SU-DHL-6 (cell line): ENCODE data around the gene POC1B.

ENCODE experiments used
- H2AFZ ChIP-seq: fragments of 200-600 bp; sonication (generic); 2 replicates; pipeline ENCODE4 v1.6.1; 2014; ENCODE audit warnings: low read depth, mild to moderate bottlenecking, moderate library complexity, mixed read lengths, antibody characterized with exemption, low read length; ENCODE audit not compliant: severe bottlenecking
- H3F3A ChIP-seq: fragments of 200-600 bp; shearing (Covaris generic); 2 replicates; pipeline ENCODE4 v1.6.0; 2016; ENCODE audit warnings: antibody characterized with exemption, mild to moderate bottlenecking; ENCODE audit not compliant: insufficient read depth
- H3K27ac ChIP-seq: fragments of 200-600 bp; sonication (generic); 2 replicates; pipeline ENCODE4 v1.5.1; 2016; ENCODE audit warnings: low read depth, mild to moderate bottlenecking, low read length, moderate library complexity, mixed read lengths
- H3K27me3 ChIP-seq: fragments of 200-600 bp; sonication (generic), shearing (Covaris generic); 2 replicates; pipeline ENCODE4 v1.6.0; 2014; ENCODE audit warnings: mild to moderate bottlenecking, low read length
- H3K36me3 ChIP-seq: fragments of 200-600 bp; sonication (generic); 2 replicates; pipeline ENCODE4 v1.6.1; 2014; ENCODE audit warnings: mild to moderate bottlenecking, low read length, mixed read lengths
- H3K4me2 ChIP-seq: fragments of 300-600, 200-600 bp; shearing (Covaris generic), sonication (generic); 2 replicates; pipeline ENCODE4 v1.6.0; 2014; ENCODE audit warnings: low read length, low read depth, mild to moderate bottlenecking; ENCODE audit not compliant: poor library complexity, severe bottlenecking
- H3K4me3 ChIP-seq: fragments of 200-600 bp; sonication (generic); 2 replicates; pipeline ENCODE4 v1.5.1; 2014; ENCODE audit warnings: antibody characterized with exemption, low read length, mild to moderate bottlenecking, mixed read lengths; ENCODE audit not compliant: insufficient read depth, poor library complexity, severe bottlenecking
- H3K79me2 ChIP-seq: fragments of 200-600 bp; sonication (generic); 2 replicates; pipeline ENCODE4 v1.6.1; 2014; ENCODE audit warnings: mild to moderate bottlenecking, low read length, moderate library complexity; ENCODE audit not compliant: insufficient read depth
- H3K9ac ChIP-seq: fragments of 200-600 bp; sonication (generic); 2 replicates; pipeline ENCODE4 v1.7.0; 2014; ENCODE audit warnings: mild to moderate bottlenecking, low read length
- H3K9me2 ChIP-seq: fragments of 200-600 bp; sonication (generic); replicated peaks from 2 replicates; pipeline ENCODE4 v1.6.1; 2014; ENCODE audit warnings: low read length; ENCODE audit not compliant: insufficient read depth
- H3K9me3 ChIP-seq: fragments of 200-600 bp; sonication (generic); 2 replicates; pipeline ENCODE4 v1.6.1; 2014; ENCODE audit warnings: low read length, mixed read lengths; ENCODE audit not compliant: insufficient read depth
- H4K20me1 ChIP-seq: fragments of 200-600 bp; sonication (generic); 2 replicates; pipeline ENCODE4 v1.6.1; 2014; ENCODE audit warnings: low read depth, mild to moderate bottlenecking, antibody characterized with exemption, low read length, moderate library complexity, mixed read lengths
- CTCF ChIP-seq: fragments of 200-600 bp; sonication (generic); IDR thresholded peaks from one replicate; pipeline ENCODE4 v1.5.1; 2017; ENCODE audit warnings: antibody characterized with exemption, mild to moderate bottlenecking, low read length, moderate library complexity; ENCODE audit not compliant: insufficient read depth, poor library complexity, severe bottlenecking
- EZH2phosphoT487 ChIP-seq: fragments of 200-600 bp; sonication (generic), shearing (Covaris generic); conservative IDR thresholded peaks from 2 replicates; pipeline ENCODE4 v1.6.1; 2018; ENCODE audit warnings: mild to moderate bottlenecking, antibody characterized with exemption, low read length, moderate library complexity, mixed read lengths

The POC1B gene

GRCh38 chr12:89389755-89390661, 135.8 kb downstream of the POC1B start:
- Histone ChIP-seq H2AFZ (no peak overlapping the region), H3K79me2 (no peaks in the 10 kb centered on the region), H3K4me3 (no peak overlapping the region), H3K9me3 (no peaks in the 10 kb centered on the region), H4K20me1 (no peaks in the 10 kb centered on the region), H3F3A (no peaks in the 10 kb centered on the region), H3K27ac (no peak overlapping the region), H3K9me2 (no peaks in the 10 kb centered on the region), H3K9ac (no peak overlapping the region), H3K27me3 (no peaks in the 10 kb centered on the region), H3K36me3 (no peaks in the 10 kb centered on the region), H3K4me2 (no peak overlapping the region)
- TF ChIP-seq CTCF (no peak), EZH2phosphoT487 (no peak)

- Histone ChIP-seq H4K20me1 (no peaks in the 10 kb centered on the region), H3K27me3 (no peaks in the 10 kb centered on the region), H3K79me2 (no peaks in the 10 kb centered on the region), H3K4me3 (no peak overlapping the region), H3K9me2 (no peaks in the 10 kb centered on the region), H3K27ac (no peak overlapping the region), H3F3A (no peaks in the 10 kb centered on the region), H2AFZ (no peak overlapping the region), H3K9me3 (no peaks in the 10 kb centered on the region), H3K36me3 (no peaks in the 10 kb centered on the region), H3K9ac (no peak overlapping the region), H3K4me2 (no peak overlapping the region)
- TF ChIP-seq CTCF = no peak
Observed at GRCh38 chr12:89386138-89386537, 139.7 kb downstream of the POC1B start.

DNA sequence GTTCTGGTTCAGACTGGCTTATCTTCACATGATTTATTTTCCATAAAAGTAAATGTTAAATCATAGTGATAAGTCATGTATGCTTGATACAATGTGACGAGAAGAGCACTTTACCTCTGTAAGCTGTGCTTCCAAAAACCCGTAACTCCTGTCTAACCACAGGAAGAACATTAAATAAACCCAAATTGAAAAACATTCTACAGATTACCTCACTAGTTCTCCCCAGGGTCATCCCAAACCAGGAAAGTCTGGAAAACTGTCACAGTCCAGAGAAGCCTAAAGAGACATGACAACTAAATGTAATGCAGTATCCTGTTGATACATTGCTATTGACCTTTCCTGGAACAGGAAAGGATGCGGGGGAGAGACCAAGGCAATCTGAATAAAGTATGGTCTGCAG, 141.0 kb downstream of the POC1B start:
- Histone ChIP-seq H3K9ac (no peak overlapping the region), H3K27me3 (no peaks in the 10 kb centered on the region), H3K36me3 (no peaks in the 10 kb centered on the region), H4K20me1 (no peaks in the 10 kb centered on the region), H3F3A (no peaks in the 10 kb centered on the region), H3K4me3 (no peak overlapping the region), H3K79me2 (no peaks in the 10 kb centered on the region), H3K4me2 (no peak overlapping the region), H2AFZ (no peak overlapping the region), H3K9me2 (no peaks in the 10 kb centered on the region), H3K9me3 (no peaks in the 10 kb centered on the region), H3K27ac (no peak overlapping the region)
- TF ChIP-seq EZH2phosphoT487 = no peak
- TF ChIP-seq CTCF = no peak
